ENCODE measurements around the gene ACADVL. TPM values are rescaled to one million over a fixed set of nuclear protein-coding genes. Genes with fewer than 3 reads are reported as not detected.

Gene ACADVL
- total RNA-seq, 1 experiment from 2014 or later = 283 TPM

DNA sequence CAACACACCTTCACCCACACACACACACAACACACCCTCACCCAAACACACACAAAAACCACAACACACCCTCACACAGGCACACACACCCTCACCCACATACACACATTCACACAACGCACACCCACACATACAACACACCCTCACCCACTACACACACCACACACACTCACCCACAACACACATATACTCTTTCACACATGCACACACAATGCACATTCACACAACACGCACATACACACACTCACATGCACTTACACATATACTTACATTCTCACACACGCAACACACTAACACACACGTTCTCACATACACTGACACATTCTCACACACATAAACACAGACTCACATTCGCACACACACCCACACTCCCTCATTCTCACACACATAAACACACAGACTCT lies 44.4 kb upstream of the ACADVL start:
- Histone ChIP-seq H3K79me2 (ENCODE audit: insufficient read depth, low read length) (no peaks in the 10 kb centered on the region), H3K14ac (ENCODE audit: insufficient read depth, low read length) (no peak overlapping the region), H3K18ac (ENCODE audit: insufficient read length, low read depth, low read length) (no peak overlapping the region), H3K4ac (ENCODE audit: low read depth, low read length) (no peak overlapping the region), H4K5ac (ENCODE audit: insufficient read length, low read depth, low read length) (no peak overlapping the region), H3K79me1 (ENCODE audit: insufficient read depth, low read depth, low read length, poor library complexity, severe bottlenecking) (no peaks in the 10 kb centered on the region), H4K91ac (ENCODE audit: insufficient read length, low read depth, low read length) (no peak overlapping the region), H2BK120ac (ENCODE audit: low read depth, low read length, poor library complexity, severe bottlenecking) (no peak overlapping the region), H3K9me3 (ENCODE audit: control insufficient read depth, low read depth, low read length) (no peaks in the 10 kb centered on the region), H3K9ac (ENCODE audit: extremely low read depth, insufficient read length, low read length) (no peak overlapping the region), H3K27me3 (ENCODE audit: insufficient read depth, low read length) (peaks cover 5% of the 10 kb centered on the region; the same call in 1 of the 2 replicates), H4K8ac (replicated peaks; ENCODE audit: insufficient read length, low read depth, low read length) (no peak overlapping the region), H2BK20ac (ENCODE audit: low read depth, low read length, poor library complexity, severe bottlenecking) (no peak overlapping the region), H3K56ac (ENCODE audit: insufficient read length, low read depth, low read length) (no peak overlapping the region), H2BK15ac (ENCODE audit: low read depth, low read length) (no peak overlapping the region), H3K4me2 (ENCODE audit: insufficient read depth, insufficient read length, low read length) (no peak overlapping the region), H3K4me1 (ENCODE audit: insufficient read depth, low read length) (no peaks in the 10 kb centered on the region; the same call in 1 of the 2 replicates), H3T11ph (ENCODE audit: low read length) (no peak overlapping the region), H3K23ac (ENCODE audit: insufficient read length, low read depth, low read length) (no peak overlapping the region), H2BK5ac (ENCODE audit: insufficient read length, low read length) (no peak overlapping the region), H2BK12ac (ENCODE audit: insufficient read length, low read depth, low read length) (no peak overlapping the region), H3K27ac (ENCODE audit: insufficient read length, low read depth, low read length) (no peak overlapping the region), H3K23me2 (ENCODE audit: insufficient read length, low read depth, low read length, poor library complexity, severe bottlenecking) (peaks cover 16% of the 10 kb centered on the region), H4K20me1 (ENCODE audit: control insufficient read depth, insufficient read depth, insufficient read length) (no peaks in the 10 kb centered on the region), H2AFZ (ENCODE audit: low read length) (no peak overlapping the region), H2AK5ac (ENCODE audit: insufficient read length, low read length) (no peak overlapping the region)
- H3K27ac Mint-ChIP-seq = no peak overlapping the region
- 100% methylated on average over 5 of the region's 5 CpGs for WGBS (ENCODE audit: extremely low coverage, insufficient read length, low lambda C conversion rate)
- H3K27me3 Mint-ChIP-seq (ENCODE audit: low read depth) = peaks cover 34% of the 10 kb centered on the region
- no peaks in the 10 kb centered on the region for H3K36me3 Mint-ChIP-seq (ENCODE audit: insufficient read depth in 1 of 3, low read depth in 3 of 3)
- no peak for TF ChIP-seq CTCF (conservative IDR thresholded peaks at IDR 0.05)
- no peak for DNase-seq
- H3K4me1 Mint-ChIP-seq = peaks cover 5 to 10% of the 10 kb centered on the region in 2 experiments; a peak in 3 of 4 replicates
- no peak overlapping the region for H3K4me3 Mint-ChIP-seq
- no peaks in the 10 kb centered on the region; a peak in 1 of 5 replicates for H3K9me3 Mint-ChIP-seq
